Spinal cord (tissue), 10 donors: ENCODE data around the gene ACTL8. TPM values are rescaled to one million over a fixed set of nuclear protein-coding genes. Genes with fewer than 3 reads are reported as not detected.

ENCODE experiments used
- DNase-seq, 6 donors: peaks; one replicate each; pipeline versions ENCODE4 v3.0.0 to v3.0.0-alpha.2; 2013 to 2015; ENCODE audit warnings: low spot score in 6 of 6, low read depth in 4 of 6
- H3K27ac ChIP-seq: one replicate; pipeline ENCODE4 v1.5.1; 2013; ENCODE audit warnings: low read depth, low read length, control low read depth
- H3K27me3 ChIP-seq: one replicate; pipeline ENCODE4 v1.6.1; 2013; ENCODE audit warnings: low read length; ENCODE audit not compliant: control insufficient read depth, insufficient read depth
- H3K36me3 ChIP-seq: one replicate; pipeline ENCODE4 v1.6.1; 2013; ENCODE audit warnings: low read length; ENCODE audit not compliant: control insufficient read depth, insufficient read depth
- H3K4me1 ChIP-seq: one replicate; pipeline ENCODE4 v1.6.1; 2013; ENCODE audit warnings: low read length; ENCODE audit not compliant: control insufficient read depth, insufficient read depth
- H3K4me3 ChIP-seq: one replicate; pipeline ENCODE4 v1.5.1; 2013; ENCODE audit warnings: low read depth, low read length, control low read depth
- H3K9me3 ChIP-seq: one replicate; pipeline ENCODE4 v1.6.1; 2013; ENCODE audit warnings: low read length; ENCODE audit not compliant: control insufficient read depth, insufficient read depth
- WGBS: methylation state at CpG from one replicate; pipeline ENCODE4 v1.1.5; 2013; ENCODE audit warnings: missing lambda C conversion rate; ENCODE audit not compliant: insufficient coverage; 5-methylcytosine and 5-hydroxymethylcytosine counted together
- polyA plus RNA-seq, 2 donors: library from polyadenylated mRNA; unstranded; fragments of 120-200 nt; gene quantifications; one replicate each; pipeline ENCODE4 v1.2.1, GENCODE V29; 2013; ENCODE audit not compliant: insufficient read length in 2 of 2
- total RNA-seq, 2 donors: library from RNA; depleted of rRNA in 1 of 2; stranded (reverse); fragments of 120-200 nt in 1 of 2; fragments of >200 nt in 1 of 2; gene quantifications; one replicate each; pipeline versions ENCODE4 v1.2.3 to v1.2.4, GENCODE V29; 2013 to 2014
- donor health status: healthy.

ACTL8 gene
- total and polyA plus RNA-seq, 4 donors = 0.23 TPM; not detected in 3

GRCh38 chr1:17810668-17811067 lies 55.5 kb downstream of the ACTL8 start:
- no CpG with 5 or more reads among the region's 2 CpGs for WGBS
- H3K9me3 ChIP-seq = peaks cover 2% of the 10 kb centered on the region
- DNase-seq = no peak

GRCh38 chr1:17816511-17816910 lies 61.4 kb downstream of the ACTL8 start:
- Histone ChIP-seq H3K27ac (no peak overlapping the region), H3K4me1 (peaks cover 5% of the 10 kb centered on the region), H3K36me3 (no peaks in the 10 kb centered on the region), H3K4me3 (no peak overlapping the region), H3K9me3 (peaks cover 2% of the 10 kb centered on the region), H3K27me3 (no peaks in the 10 kb centered on the region)
- DNase-seq = no peak
- 97% methylated on average over 4 of the region's 4 CpGs for WGBS

More at GRCh38 chr1:17810668-17811067, 55.5 kb downstream of the ACTL8 start:
- no peak overlapping the region for H3K27ac ChIP-seq
- H3K27me3 ChIP-seq = no peaks in the 10 kb centered on the region
- no peak overlapping the region for H3K4me3 ChIP-seq
- H3K4me1 ChIP-seq = peaks cover 5% of the 10 kb centered on the region
- no peaks in the 10 kb centered on the region for H3K36me3 ChIP-seq

- peak in 1 of 6 donors; percentile 31 for DNase-seq
- Histone ChIP-seq H3K27me3 (no peaks in the 10 kb centered on the region), H3K4me3 (no peak overlapping the region), H3K9me3 (peaks cover 2% of the 10 kb centered on the region), H3K36me3 (no peaks in the 10 kb centered on the region), H3K27ac (no peak overlapping the region), H3K4me1 (peaks cover 5% of the 10 kb centered on the region)
- WGBS = 55% methylated on average over 17 of the region's 17 CpGs
Measured at GRCh38 chr1:17819129-17819802, 64.1 kb downstream of the ACTL8 start.

GRCh38 chr1:17820198-17820597 lies 65.1 kb downstream of the ACTL8 start:
- 91% methylated on average over 6 of the region's 8 CpGs for WGBS
- DNase-seq = no peak
- Histone ChIP-seq H3K27ac (no peak overlapping the region), H3K4me3 (no peak overlapping the region), H3K27me3 (no peaks in the 10 kb centered on the region), H3K4me1 (peaks cover 6% of the 10 kb centered on the region), H3K9me3 (peaks cover 2% of the 10 kb centered on the region), H3K36me3 (no peaks in the 10 kb centered on the region)

GRCh38 chr1:17822741-17823426 lies 67.8 kb downstream of the ACTL8 start:
- 96% methylated on average over 22 of the region's 22 CpGs for WGBS
- no peak overlapping the region for H3K4me3 ChIP-seq
- no peaks in the 10 kb centered on the region for H3K36me3 ChIP-seq
- H3K9me3 ChIP-seq = no peaks in the 10 kb centered on the region
- H3K4me1 ChIP-seq = peaks cover 17% of the 10 kb centered on the region
- no peak for DNase-seq
- no peak overlapping the region for H3K27ac ChIP-seq
- no peaks in the 10 kb centered on the region for H3K27me3 ChIP-seq

GRCh38 chr1:17825273-17826164 lies 70.4 kb downstream of the ACTL8 start:
- no peak for DNase-seq
- Histone ChIP-seq H3K4me1 (peaks cover 18% of the 10 kb centered on the region), H3K27me3 (no peaks in the 10 kb centered on the region), H3K4me3 (no peak overlapping the region), H3K27ac (no peak overlapping the region), H3K36me3 (no peaks in the 10 kb centered on the region), H3K9me3 (no peaks in the 10 kb centered on the region)
- WGBS = 68% methylated on average over 33 of the region's 33 CpGs

GRCh38 chr1:17826165-17826488 lies 71.0 kb downstream of the ACTL8 start:
- Histone ChIP-seq H3K27me3 (no peaks in the 10 kb centered on the region), H3K9me3 (no peaks in the 10 kb centered on the region), H3K36me3 (no peaks in the 10 kb centered on the region), H3K4me1 (peaks cover 18% of the 10 kb centered on the region), H3K27ac (no peak overlapping the region), H3K4me3 (no peak overlapping the region)
- DNase-seq = peak in 1 of 6 donors; percentile 22
- WGBS = 43% methylated on average over 16 of the region's 16 CpGs

GRCh38 chr1:17828991-17829390 lies 73.9 kb downstream of the ACTL8 start:
- no peaks in the 10 kb centered on the region for H3K27me3 ChIP-seq
- peaks cover 24% of the 10 kb centered on the region for H3K4me1 ChIP-seq
- H3K9me3 ChIP-seq = no peaks in the 10 kb centered on the region
- 46% methylated on average over 3 of the region's 4 CpGs for WGBS
- H3K4me3 ChIP-seq = no peak overlapping the region
- no peak for DNase-seq
- H3K27ac ChIP-seq = no peak overlapping the region
- H3K36me3 ChIP-seq = no peaks in the 10 kb centered on the region

- Histone ChIP-seq H3K27me3 (no peaks in the 10 kb centered on the region), H3K9me3 (no peaks in the 10 kb centered on the region)
- WGBS = 15% methylated on average over 6 of the region's 6 CpGs
Measured at GRCh38 chr1:17829579-17829978, 74.4 kb downstream of the ACTL8 start.

More at GRCh38 chr1:17829579-17829978, 74.4 kb downstream of the ACTL8 start:
- peak in 2 of 6 donors; percentile 45 to 77 for DNase-seq
- H3K36me3 ChIP-seq = no peaks in the 10 kb centered on the region
- H3K4me1 ChIP-seq = peaks cover 24% of the 10 kb centered on the region
- no peak overlapping the region for H3K4me3 ChIP-seq
- no peak overlapping the region for H3K27ac ChIP-seq
